Measurements from ENCODE around the gene FAM53B. TPM values are rescaled to one million over a fixed set of nuclear protein-coding genes. Genes with fewer than 3 reads are reported as not detected.

The FAM53B gene
- total and polyA plus RNA-seq, 4 donors, result 14.6 to 45.4 (median 18.2) TPM

- no peaks in the 10 kb centered on the region for H3K27me3 ChIP-seq (ENCODE audit: control insufficient read depth in 3 of 3, insufficient read depth in 3 of 3, low read length in 2 of 3)
- DNase-seq (no peak), ATAC-seq (ENCODE audit: insufficient read depth, low FRiP score) (no peak)
- peaks cover 0 to 5% (median 1%) of the 10 kb centered on the region in 4 donors for H3K9me3 ChIP-seq (ENCODE audit: control insufficient read depth in 4 of 4, insufficient read depth in 3 of 4, low read length in 3 of 4)
- H3K36me3 ChIP-seq (ENCODE audit: control insufficient read depth in 4 of 4, insufficient read depth in 4 of 4, low read length in 4 of 4), result no peaks in the 10 kb centered on the region
- no peak overlapping the region for H3K9ac ChIP-seq (ENCODE audit: insufficient read depth in 1 of 2, low read length in 2 of 2)
- H3K4me1 ChIP-seq (ENCODE audit: control insufficient read depth in 5 of 5, insufficient read depth in 5 of 5, low read length in 5 of 5), result peaks cover 0 to 16% (median 4%) of the 10 kb centered on the region in 5 donors
- H3K27ac ChIP-seq (ENCODE audit: low read depth in 1 of 2, low read length in 1 of 2), result no peak overlapping the region
- WGBS, 2 donors, result 95 to 98% methylated on average over 17 of the region's 17 CpGs
- H3K4me3 ChIP-seq, result no peak overlapping the region
- TF ChIP-seq, protein P1, sequence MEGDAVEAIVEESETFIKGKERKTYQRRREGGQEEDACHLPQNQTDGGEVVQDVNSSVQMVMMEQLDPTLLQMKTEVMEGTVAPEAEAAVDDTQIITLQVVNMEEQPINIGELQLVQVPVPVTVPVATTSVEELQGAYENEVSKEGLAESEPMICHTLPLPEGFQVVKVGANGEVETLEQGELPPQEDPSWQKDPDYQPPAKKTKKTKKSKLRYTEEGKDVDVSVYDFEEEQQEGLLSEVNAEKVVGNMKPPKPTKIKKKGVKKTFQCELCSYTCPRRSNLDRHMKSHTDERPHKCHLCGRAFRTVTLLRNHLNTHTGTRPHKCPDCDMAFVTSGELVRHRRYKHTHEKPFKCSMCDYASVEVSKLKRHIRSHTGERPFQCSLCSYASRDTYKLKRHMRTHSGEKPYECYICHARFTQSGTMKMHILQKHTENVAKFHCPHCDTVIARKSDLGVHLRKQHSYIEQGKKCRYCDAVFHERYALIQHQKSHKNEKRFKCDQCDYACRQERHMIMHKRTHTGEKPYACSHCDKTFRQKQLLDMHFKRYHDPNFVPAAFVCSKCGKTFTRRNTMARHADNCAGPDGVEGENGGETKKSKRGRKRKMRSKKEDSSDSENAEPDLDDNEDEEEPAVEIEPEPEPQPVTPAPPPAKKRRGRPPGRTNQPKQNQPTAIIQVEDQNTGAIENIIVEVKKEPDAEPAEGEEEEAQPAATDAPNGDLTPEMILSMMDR (IDR thresholded peaks at IDR 0.05; ENCODE audit: control extremely low read depth, extremely low read depth), result no peak
These were observed 150.7 kb downstream of the FAM53B start for GRCh38 chr10:124593431-124593985.

GRCh38 chr10:124592736-124593430 lies 151.3 kb downstream of the FAM53B start:
- TF ChIP-seq, protein P1 (IDR thresholded peaks at IDR 0.05; ENCODE audit: control extremely low read depth, extremely low read depth), result no peak
- H3K4me3 ChIP-seq, result no peak overlapping the region
- ATAC-seq (ENCODE audit: insufficient read depth, low FRiP score) (no peak), DNase-seq (no peak)
- peaks cover 0 to 18% (median 4%) of the 10 kb centered on the region in 5 donors for H3K4me1 ChIP-seq (ENCODE audit: control insufficient read depth in 5 of 5, insufficient read depth in 5 of 5, low read length in 5 of 5)
- no peaks in the 10 kb centered on the region for H3K27me3 ChIP-seq (ENCODE audit: control insufficient read depth in 3 of 3, insufficient read depth in 3 of 3, low read length in 2 of 3)
- H3K9me3 ChIP-seq (ENCODE audit: control insufficient read depth in 4 of 4, insufficient read depth in 3 of 4, low read length in 3 of 4), result peaks cover 0 to 5% (median 1%) of the 10 kb centered on the region in 4 donors
- 94% methylated on average over 26 of the region's 26 CpGs for WGBS, 2 donors
- no peak overlapping the region for H3K27ac ChIP-seq (ENCODE audit: low read depth in 1 of 2, low read length in 1 of 2)
- H3K9ac ChIP-seq (ENCODE audit: insufficient read depth in 1 of 2, low read length in 2 of 2), result no peak overlapping the region
- no peaks in the 10 kb centered on the region for H3K36me3 ChIP-seq (ENCODE audit: control insufficient read depth in 4 of 4, insufficient read depth in 4 of 4, low read length in 4 of 4)

GRCh38 chr10:124592101-124592500 lies 152.1 kb downstream of the FAM53B start:
- no peak overlapping the region for H3K9ac ChIP-seq (ENCODE audit: insufficient read depth in 1 of 2, low read length in 2 of 2)
- H3K36me3 ChIP-seq (ENCODE audit: control insufficient read depth in 4 of 4, insufficient read depth in 4 of 4, low read length in 4 of 4), result no peaks in the 10 kb centered on the region
- H3K4me3 ChIP-seq, result no peak overlapping the region
- H3K9me3 ChIP-seq (ENCODE audit: control insufficient read depth in 4 of 4, insufficient read depth in 3 of 4, low read length in 3 of 4), result peaks cover 0 to 5% (median 1%) of the 10 kb centered on the region in 4 donors
- TF ChIP-seq, protein P1 (IDR thresholded peaks at IDR 0.05; ENCODE audit: control extremely low read depth, extremely low read depth), result no peak
- H3K4me1 ChIP-seq (ENCODE audit: control insufficient read depth in 5 of 5, insufficient read depth in 5 of 5, low read length in 5 of 5), result peaks cover 0 to 18% (median 4%) of the 10 kb centered on the region in 5 donors
- 88 to 96% methylated on average over 7 of the region's 7 CpGs for WGBS, 2 donors
- no peak overlapping the region for H3K27ac ChIP-seq (ENCODE audit: low read depth in 1 of 2, low read length in 1 of 2)
- H3K27me3 ChIP-seq (ENCODE audit: control insufficient read depth in 3 of 3, insufficient read depth in 3 of 3, low read length in 2 of 3), result no peaks in the 10 kb centered on the region
- DNase-seq (no peak), ATAC-seq (ENCODE audit: insufficient read depth, low FRiP score) (no peak)
